MM.1S (cell line): ENCODE data around the gene ZBTB47.

Experiments
- DNase-seq: peaks from one replicate; pipeline ENCODE4 v3.0.0-alpha.2; 2015
- H2AFZ ChIP-seq: fragments of 300-600 bp; sonication (generic); 2 replicates; pipeline ENCODE4 v1.6.0; 2016; ENCODE audit warnings: antibody characterized with exemption, low read length
- H3F3A ChIP-seq: fragments of 300-600 bp; sonication (generic); 2 replicates; pipeline ENCODE4 v1.6.1; 2016; ENCODE audit warnings: mild to moderate bottlenecking, antibody characterized with exemption, low read length, moderate library complexity, mixed read lengths; ENCODE audit not compliant: insufficient read depth
- H3K27ac ChIP-seq: fragments of 300-600 bp; sonication (generic); 2 replicates; pipeline ENCODE4 v1.5.1; 2016; ENCODE audit warnings: mild to moderate bottlenecking, low read length
- H3K27me3 ChIP-seq: fragments of 300-600 bp; sonication (generic); replicated peaks from 2 replicates; pipeline ENCODE4 v1.6.0; 2016; ENCODE audit warnings: low read length; ENCODE audit not compliant: insufficient read depth
- H3K36me3 ChIP-seq: fragments of 300-600 bp; sonication (generic); replicated peaks from 2 replicates; pipeline ENCODE4 v1.6.1; 2016; ENCODE audit warnings: mild to moderate bottlenecking, low read length, mixed read lengths; ENCODE audit not compliant: insufficient read depth
- H3K4me1 ChIP-seq: fragments of 300-600 bp; sonication (generic); 2 replicates; pipeline ENCODE4 v1.6.1; 2016; ENCODE audit warnings: low read length, mixed read lengths
- H3K4me2 ChIP-seq: fragments of 300-600 bp; sonication (generic); 2 replicates; pipeline ENCODE4 v1.6.0; 2016; ENCODE audit warnings: low read depth, low read length
- H3K4me3 ChIP-seq: fragments of 300-600 bp; sonication (generic); 2 replicates; pipeline ENCODE4 v1.5.1; 2016; ENCODE audit warnings: low read length, mixed read lengths
- H3K79me2 ChIP-seq: fragments of 300-600 bp; sonication (generic); 2 replicates; pipeline ENCODE4 v1.6.1; 2016; ENCODE audit warnings: mixed run types, low read length, mixed read lengths
- H3K9ac ChIP-seq: fragments of 300-600 bp; sonication (generic); 2 replicates; pipeline ENCODE4 v1.6.1; 2016; ENCODE audit warnings: low read length, mixed read lengths
- H3K9me2 ChIP-seq: fragments of 300-600 bp; sonication (generic); replicated peaks from 2 replicates; pipeline ENCODE4 v1.6.1; 2016; ENCODE audit warnings: mild to moderate bottlenecking, low read length, mixed read lengths; ENCODE audit not compliant: insufficient read depth
- H3K9me3 ChIP-seq: fragments of 300-600 bp; sonication (generic); replicated peaks from 2 replicates; pipeline ENCODE4 v1.6.1; 2016; ENCODE audit warnings: mild to moderate bottlenecking, low read length, mixed read lengths; ENCODE audit not compliant: insufficient read depth
- H4K20me1 ChIP-seq: fragments of 300-600 bp; sonication (generic); 2 replicates; pipeline ENCODE4 v1.6.1; 2016; ENCODE audit warnings: mild to moderate bottlenecking, low read length, moderate library complexity, mixed read lengths; ENCODE audit not compliant: insufficient read depth
- CTCF ChIP-seq: fragments of 300-600 bp; sonication (generic); IDR thresholded peaks from 2 replicates; pipeline ENCODE4 v1.5.1; 2016; ENCODE audit warnings: antibody characterized with exemption, low read length, mixed read lengths
- EZH2 ChIP-seq: fragments of 300-600 bp; sonication (generic); optimal IDR thresholded peaks from 2 replicates; pipeline ENCODE3; 2017; ENCODE audit warnings: low read depth, mild to moderate bottlenecking, antibody characterized with exemption, low read length, mixed read lengths
- EZH2phosphoT487 ChIP-seq: fragments of 300-600 bp; sonication (generic); IDR thresholded peaks from 2 replicates; pipeline ENCODE4 v1.6.1; 2018; ENCODE audit warnings: antibody characterized with exemption, low read length

ZBTB47 gene

GRCh38 chr3:42711491-42712343 lies 58.2 kb downstream of the ZBTB47 start:
- Histone ChIP-seq H3K9me2 (no peaks in the 10 kb centered on the region), H3K27ac (no peak overlapping the region), H3K9me3 (no peaks in the 10 kb centered on the region), H4K20me1 (no peaks in the 10 kb centered on the region), H3F3A (no peaks in the 10 kb centered on the region), H3K79me2 (no peaks in the 10 kb centered on the region), H3K9ac (no peak overlapping the region), H3K4me1 (no peaks in the 10 kb centered on the region), H3K36me3 (no peaks in the 10 kb centered on the region), H3K27me3 (no peaks in the 10 kb centered on the region), H3K4me3 (no peak overlapping the region), H2AFZ (no peak overlapping the region), H3K4me2 (no peak overlapping the region)
- TF ChIP-seq EZH2 (no peak), EZH2phosphoT487 (no peak), CTCF (no peak)
- no peak for DNase-seq

GRCh38 chr3:42712344-42712648 lies 58.8 kb downstream of the ZBTB47 start:
- no peaks in the 10 kb centered on the region for H3K27me3 ChIP-seq
- H3K9me2 ChIP-seq: no peaks in the 10 kb centered on the region
- H3K4me2 ChIP-seq: no peak overlapping the region
- H3K79me2 ChIP-seq: no peaks in the 10 kb centered on the region
- no peak overlapping the region for H3K4me3 ChIP-seq
- no peaks in the 10 kb centered on the region for H4K20me1 ChIP-seq
- no peak overlapping the region for H2AFZ ChIP-seq
- no peaks in the 10 kb centered on the region for H3F3A ChIP-seq
- H3K36me3 ChIP-seq: no peaks in the 10 kb centered on the region
- H3K27ac ChIP-seq: no peak overlapping the region
- DNase-seq: no peak
- no peaks in the 10 kb centered on the region for H3K9me3 ChIP-seq
- no peaks in the 10 kb centered on the region for H3K4me1 ChIP-seq
- no peak overlapping the region for H3K9ac ChIP-seq
- TF ChIP-seq CTCF: no peak
- no peak for TF ChIP-seq EZH2
- no peak for TF ChIP-seq EZH2phosphoT487

- no peak overlapping the region for H2AFZ ChIP-seq
- no peak for DNase-seq
- H3K4me3 ChIP-seq: no peak overlapping the region
- no peaks in the 10 kb centered on the region for H3F3A ChIP-seq
- no peak overlapping the region for H3K9ac ChIP-seq
- no peaks in the 10 kb centered on the region for H3K36me3 ChIP-seq
- no peaks in the 10 kb centered on the region for H3K4me1 ChIP-seq
- H3K27ac ChIP-seq: no peak overlapping the region
- H3K9me3 ChIP-seq: no peaks in the 10 kb centered on the region
- no peak for TF ChIP-seq EZH2phosphoT487
- no peak for TF ChIP-seq EZH2
- no peak for TF ChIP-seq CTCF
- H3K9me2 ChIP-seq: no peaks in the 10 kb centered on the region
- H3K27me3 ChIP-seq: no peaks in the 10 kb centered on the region
- H3K4me2 ChIP-seq: no peak overlapping the region
- no peaks in the 10 kb centered on the region for H4K20me1 ChIP-seq
- H3K79me2 ChIP-seq: no peaks in the 10 kb centered on the region
Measured at GRCh38 chr3:42712688-42713372, 59.3 kb downstream of the ZBTB47 start.
